ENCODE measurements around the gene STXBP6. TPM values are rescaled to one million over a fixed set of nuclear protein-coding genes. Genes with fewer than 3 reads are reported as not detected.

The STXBP6 gene
- total and polyA plus RNA-seq, 2 of the 13 experiments (the other 11 are each of a cell fraction or from before 2014, with no cell fraction given) = 35.3 to 42.8 TPM

- TF ChIP-seq EP300 (IDR thresholded peaks at IDR 0.05; ENCODE audit: low read depth in 2 of 2, low read length in 2 of 2) (no peak), EP300 (CRISPR knock-in tag; IDR thresholded peaks at IDR 0.05; ENCODE audit: borderline replicate concordance) (0 out of 2 replicates have a peak, but pooled peaks have one; percentile 20), KLF13 (CRISPR knock-in tag; IDR thresholded peaks at IDR 0.05) (no peak)
Observed at GRCh38 chr14:24889843-24890242, 160.1 kb downstream of the STXBP6 start (continued).

- ChIA-PET POLR2A (interaction anchor here (0.6 to 1.7 kb wide), 7 partner anchors 12 to 350 kb away, joined by 3 to 15 read pairs (median 4); no protein-coding TSS in a partner anchor), CTCF (ENCODE audit: low intra/inter-chr PET ratio, low total read pairs) (no interaction called here)
- Histone ChIP-seq H3K27me3 (ENCODE audit: control insufficient read depth in 1 of 2, insufficient read depth in 2 of 2, low read length in 2 of 2) (no peaks in the 10 kb centered on the region), H3K4me2 (ENCODE audit: low read depth, low read length) (peak overlapping the region; percentile 2; the same call in 1 of the 2 replicates), H3K79me2 (ENCODE audit: insufficient read depth, low read length) (no peaks in the 10 kb centered on the region), H3K4me3 (replicated peaks in 1 of 3; ENCODE audit: insufficient read depth in 1 of 3, low read depth in 2 of 3, low read length in 3 of 3) (no peak overlapping the region), H3K9me3 (ENCODE audit: low read length) (peaks cover 15% of the 10 kb centered on the region), H3K36me3 (replicated peaks in 1 of 2; ENCODE audit: control insufficient read depth in 1 of 2, insufficient read depth in 2 of 2, low read length in 2 of 2) (no peaks in the 10 kb centered on the region), H3K27ac (ENCODE audit: extremely low read length, insufficient read depth, low read length) (no peak overlapping the region), H2AFZ (ENCODE audit: low read length) (no peak overlapping the region), H3K4me1 (ENCODE audit: insufficient read depth, low read length) (peaks cover 57% of the 10 kb centered on the region), H4K20me1 (ENCODE audit: insufficient read depth, low read length) (no peaks in the 10 kb centered on the region), H3K9ac (ENCODE audit: insufficient read depth, low read depth, low read length) (no peak overlapping the region)
- BruUV-seq (replicated peaks) = no TSS peak
- 40% methylated on average over 6 of the region's 6 CpGs for WGBS (ENCODE audit: low lambda C conversion rate)
- FAIRE-seq (no peak), DNase-seq (ENCODE audit: low spot score) (peak; percentile 77), ATAC-seq (peak; percentile 51)
- intact Hi-C loops (cut with micrococcal nuclease; ENCODE audit: unreplicated experiment) = loop anchor here (5.0 kb wide), 2 partner anchors 51 to 149 kb away; no protein-coding TSS in a partner anchor
- in situ Hi-C loops (cut with HindIII; ENCODE audit: extremely low pct_ligation_motif_present, low pct_unique_long_range_greater_than_20kb) = no loop called here
- TF ChIP-seq ZNF317 (CRISPR knock-in tag; IDR thresholded peaks at IDR 0.05) (peak; percentile 68), DPF2 (CRISPR knock-in tag; IDR thresholded peaks at IDR 0.05; ENCODE audit: borderline replicate concordance, low read depth) (no peak), EP300 (IDR thresholded peaks at IDR 0.05; ENCODE audit: low read depth in 2 of 2, low read length in 2 of 2) (0 out of 4 replicates have a peak, but pooled peaks of 1 of the 2 experiments have one; percentile 11), EP300 (CRISPR knock-in tag; IDR thresholded peaks at IDR 0.05; ENCODE audit: borderline replicate concordance) (no peak), ATF7 (IDR thresholded peaks at IDR 0.05) (peak; percentile 67; the same call in 1 of the 2 replicates), ATF7 (CRISPR knock-in tag; IDR thresholded peaks at IDR 0.05) (no peak), ZMYM3 (CRISPR knock-in tag; IDR thresholded peaks at IDR 0.05) (peak; percentile 36; the same call in 1 of the 2 replicates), STAG1 (CRISPR knock-in tag; IDR thresholded peaks at IDR 0.05) (peak; percentile 13; the same call in 1 of the 2 replicates), TFDP1 (CRISPR knock-in tag; IDR thresholded peaks at IDR 0.05; ENCODE audit: borderline replicate concordance) (0 out of 2 replicates have a peak, but pooled peaks have one; percentile 35), HOMEZ (CRISPR knock-in tag; IDR thresholded peaks at IDR 0.05; ENCODE audit: low read depth) (peak; percentile 68; the same call in 1 of the 2 replicates), ZNF281 (CRISPR knock-in tag; IDR thresholded peaks at IDR 0.05; ENCODE audit: borderline replicate concordance) (peak; percentile 14; the same call in 1 of the 2 replicates), ZBTB44 (CRISPR knock-in tag; IDR thresholded peaks at IDR 0.05) (0 out of 2 replicates have a peak, but pooled peaks have one; percentile 24), ZNF292 (CRISPR knock-in tag; IDR thresholded peaks at IDR 0.05; ENCODE audit: borderline replicate concordance, low read depth) (peak; percentile 91), FOXJ3 (CRISPR knock-in tag; IDR thresholded peaks at IDR 0.05; ENCODE audit: borderline replicate concordance) (peak; percentile 65; the same call in 1 of the 2 replicates)
Observed at GRCh38 chr14:24888532-24888931, 161.4 kb downstream of the STXBP6 start.

Measured in HepG2 (cell line).